GM23248 (cell line): ENCODE results near the gene GSDME. TPM values are rescaled to one million over a fixed set of nuclear protein-coding genes. Genes with fewer than 3 reads are reported as not detected.
A peak's percentile ranks its signal among the peaks of the same experiment; 100 is the strongest.
"Not testable (repeated sequence)": the region's sequence is repeated elsewhere in the genome, so short reads cannot be mapped to it uniquely, and the experiment has no call there.

Experiments used
- DNase-seq: peaks from one replicate; pipeline ENCODE4 v3.0.0-alpha.2; 2015
- H2AFZ ChIP-seq: fragments of 200-600 bp; sonication (generic); 2 replicates; pipeline ENCODE4 v1.6.1; 2016; ENCODE audit warnings: antibody characterized with exemption
- H3F3A ChIP-seq: fragments of 200-600 bp; sonication (generic); 2 replicates; pipeline ENCODE4 v1.6.1; 2016; ENCODE audit warnings: mild to moderate bottlenecking, antibody characterized with exemption, mixed run types; ENCODE audit not compliant: insufficient read depth
- H3K27ac ChIP-seq: fragments of 200-600 bp; sonication (generic); 2 replicates; pipeline ENCODE4 v1.5.1; 2016; ENCODE audit warnings: mild to moderate bottlenecking
- H3K27me3 ChIP-seq: fragments of 200-600 bp; sonication (generic); replicated peaks from 2 replicates; pipeline ENCODE4 v1.6.1; 2016; ENCODE audit warnings: mild to moderate bottlenecking; ENCODE audit not compliant: insufficient read depth
- H3K36me3 ChIP-seq: fragments of 200-600 bp; sonication (generic); 2 replicates; pipeline ENCODE4 v1.6.1; 2016; ENCODE audit warnings: low read depth, mild to moderate bottlenecking
- H3K4me1 ChIP-seq: fragments of 200-600 bp; sonication (generic); 2 replicates; pipeline ENCODE4 v1.6.1; 2016; ENCODE audit warnings: mild to moderate bottlenecking; ENCODE audit not compliant: insufficient read depth
- H3K4me2 ChIP-seq: fragments of 200-600 bp; sonication (generic); one replicate; pipeline ENCODE4 v1.6.1; 2016; ENCODE audit warnings: mild to moderate bottlenecking; ENCODE audit not compliant: unreplicated experiment
- H3K4me3 ChIP-seq: fragments of 200-600 bp; sonication (generic); 2 replicates; pipeline ENCODE4 v1.5.1; 2016; ENCODE audit warnings: mild to moderate bottlenecking
- H3K79me2 ChIP-seq: fragments of 200-600 bp; sonication (generic); 2 replicates; pipeline ENCODE4 v1.6.1; 2016; ENCODE audit warnings: mild to moderate bottlenecking; ENCODE audit not compliant: insufficient read depth
- H3K9ac ChIP-seq: fragments of 200-600 bp; sonication (generic); 2 replicates; pipeline ENCODE4 v1.6.1; 2016; ENCODE audit warnings: mild to moderate bottlenecking
- H3K9me2 ChIP-seq: fragments of 200-600 bp; sonication (generic); 2 replicates; pipeline ENCODE4 v1.6.1; 2016; ENCODE audit warnings: mixed run types, mild to moderate bottlenecking, moderate library complexity; ENCODE audit not compliant: insufficient read depth
- H3K9me3 ChIP-seq: fragments of 200-600 bp; sonication (generic); one replicate; pipeline ENCODE4 v1.6.1; 2017; ENCODE audit warnings: low read depth
- H4K20me1 ChIP-seq: fragments of 200-600 bp; sonication (generic); 2 replicates; pipeline ENCODE4 v1.6.0; 2016; ENCODE audit not compliant: insufficient read depth
- EZH2 ChIP-seq: fragments of 200-600 bp; sonication (generic); IDR thresholded peaks from 2 replicates; pipeline ENCODE4 v1.6.1; 2018; ENCODE audit warnings: antibody characterized with exemption, mild to moderate bottlenecking; ENCODE audit not compliant: insufficient read depth, poor library complexity, severe bottlenecking
- EZH2phosphoT487 ChIP-seq: fragments of 200-600 bp; sonication (generic); IDR thresholded peaks from 2 replicates; pipeline ENCODE4 v1.6.1; 2018; ENCODE audit warnings: antibody characterized with exemption, moderate library complexity, mild to moderate bottlenecking, low read depth; ENCODE audit not compliant: insufficient read depth
- WGBS, 2 experiments: methylation state at CpG; one replicate each; pipeline ENCODE4 v1.1.6; 2015 to 2017; ENCODE audit warnings: low lambda C conversion rate in 2 of 2, low coverage in 1 of 2; ENCODE audit errors: missing lambda C conversion rate in 2 of 2; 5-methylcytosine and 5-hydroxymethylcytosine counted together
- in situ Hi-C: fragments of 300-500 bp; cut with MboI; formaldehyde crosslinking; loops from 2 replicates; pipeline ENCODE4 v1.15.0; 2020
- polyA plus RNA-seq: library from polyadenylated mRNA; unstranded; fragments of >200 nt; fragmentation: Nextera tagmentation; extraction: Ambion mirVana; gene quantifications from 2 replicates; pipeline ENCODE4 v1.2.1, GENCODE V29; 2016
- total RNA-seq: library from RNA; depleted of rRNA; stranded (reverse); fragments of >200 nt; shearing (Covaris generic); gene quantifications from 2 replicates; pipeline ENCODE4 v1.2.3, GENCODE V29; 2014

Gene GSDME
- total and polyA plus RNA-seq, 2 experiments from 2014 or later: 39.4 to 49.4 TPM

DNA sequence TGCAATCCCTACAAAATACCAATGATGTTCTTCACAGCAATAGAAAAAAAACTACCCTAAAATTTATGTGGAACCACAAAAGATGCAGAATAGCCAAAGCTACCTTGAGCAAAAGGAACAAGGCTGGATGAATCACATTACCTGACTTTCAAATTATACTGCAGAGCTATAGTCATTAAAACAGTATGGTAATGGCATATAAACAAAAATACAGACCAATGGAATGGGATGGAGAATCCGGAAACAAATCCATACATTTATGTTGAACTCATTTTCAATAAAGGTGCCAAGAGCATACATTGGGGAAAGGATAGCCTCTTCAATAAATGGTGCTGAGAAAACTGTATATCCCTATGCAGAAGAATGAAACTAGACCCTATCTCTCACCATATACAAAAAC, 18.7 kb downstream of the GSDME start:
- H3K4me1 ChIP-seq: peaks cover 34% of the 10 kb centered on the region
- in situ Hi-C loops: no loop called here
- H3K27ac ChIP-seq: no peak overlapping the region
- H3K9ac ChIP-seq: no peak overlapping the region
- DNase-seq: no peak
- peaks cover 38% of the 10 kb centered on the region for H3F3A ChIP-seq
- WGBS, 2 experiments: 95% methylated on average over 1 of the region's 1 CpG
- no peak overlapping the region for H3K4me3 ChIP-seq
- H4K20me1 ChIP-seq: no peaks in the 10 kb centered on the region
- TF ChIP-seq EZH2phosphoT487 (no peak), EZH2 (no peak)
- H3K4me2 ChIP-seq: no peak overlapping the region
- no peak overlapping the region for H2AFZ ChIP-seq
- peaks cover 24% of the 10 kb centered on the region for H3K79me2 ChIP-seq
- no peaks in the 10 kb centered on the region for H3K9me3 ChIP-seq
- no peaks in the 10 kb centered on the region for H3K27me3 ChIP-seq
- H3K36me3 ChIP-seq: peaks cover 8% of the 10 kb centered on the region; the same call in 1 of the 2 replicates
- H3K9me2 ChIP-seq: no peaks in the 10 kb centered on the region

DNA sequence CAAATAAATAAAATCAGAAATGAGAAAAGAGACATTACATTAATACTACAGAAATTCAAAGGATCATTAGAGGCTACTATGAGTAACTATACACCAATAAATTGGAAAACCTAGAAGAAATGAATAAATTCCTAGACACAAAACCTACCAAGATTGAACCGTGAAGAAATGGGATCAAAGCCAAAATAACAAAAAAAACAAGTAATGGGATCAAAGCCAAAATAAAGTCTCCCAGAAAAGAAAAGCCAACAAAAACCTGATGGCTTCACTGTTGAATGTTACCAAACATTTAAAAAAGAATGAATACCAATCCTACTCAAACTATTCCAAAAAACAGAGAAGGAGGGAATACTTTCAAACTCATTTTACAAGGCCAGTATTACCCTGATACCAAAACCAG, 20.0 kb downstream of the GSDME start:
- no peaks in the 10 kb centered on the region for H3K9me3 ChIP-seq
- H3K4me1 ChIP-seq: peaks cover 39% of the 10 kb centered on the region
- H3K9me2 ChIP-seq: no peaks in the 10 kb centered on the region
- H3K36me3 ChIP-seq: peaks cover 8% of the 10 kb centered on the region; the same call in 1 of the 2 replicates
- H3K79me2 ChIP-seq: peaks cover 27% of the 10 kb centered on the region
- peaks cover 31% of the 10 kb centered on the region for H3F3A ChIP-seq
- H4K20me1 ChIP-seq: no peaks in the 10 kb centered on the region
- H3K4me3 ChIP-seq: no peak overlapping the region
- H3K4me2 ChIP-seq: no peak overlapping the region
- no peak overlapping the region for H3K27ac ChIP-seq
- H3K27me3 ChIP-seq: no peaks in the 10 kb centered on the region
- in situ Hi-C loops: no loop called here
- no peak for TF ChIP-seq EZH2
- TF ChIP-seq EZH2phosphoT487: no peak
- 80 to 88% methylated on average over 1 of the region's 1 CpG for WGBS, 2 experiments
- no peak for DNase-seq
- H3K9ac ChIP-seq: no peak overlapping the region
- no peak overlapping the region for H2AFZ ChIP-seq

DNA sequence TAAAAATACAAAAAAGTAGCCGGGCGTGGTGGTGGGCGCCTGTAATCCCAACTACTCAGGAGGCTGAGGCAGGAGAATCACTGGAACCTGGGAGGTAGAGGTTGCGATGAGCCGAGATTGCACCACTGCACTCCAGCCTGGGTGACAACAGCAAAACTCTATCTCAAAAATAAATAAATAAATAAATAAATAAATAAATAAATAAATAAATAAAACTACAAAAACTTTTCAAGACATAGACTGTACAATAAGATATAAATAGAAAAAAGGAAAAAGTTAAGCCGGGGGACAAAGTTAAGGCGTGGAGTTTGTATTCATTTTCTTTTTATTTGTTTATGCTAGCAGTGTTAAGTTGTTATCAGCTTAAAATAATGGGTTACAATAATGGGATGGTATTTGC, 21.7 kb downstream of the GSDME start:
- DNase-seq, H3K9ac ChIP-seq, H2AFZ ChIP-seq, H3K4me3 ChIP-seq, in situ Hi-C loops, H3K27ac ChIP-seq, H3K27me3 ChIP-seq, H3K4me2 ChIP-seq, H3K9me2 ChIP-seq, H3K36me3 ChIP-seq, H3K9me3 ChIP-seq, H4K20me1 ChIP-seq: not testable (repeated sequence)
- Histone ChIP-seq H3K4me1 (peaks cover 26% of the 10 kb centered on the region), H3K79me2 (peaks cover 32% of the 10 kb centered on the region), H3F3A (peaks cover 21% of the 10 kb centered on the region)
- WGBS, 2 experiments: 80 to 87% methylated on average over 7 of the region's 7 CpGs

DNA sequence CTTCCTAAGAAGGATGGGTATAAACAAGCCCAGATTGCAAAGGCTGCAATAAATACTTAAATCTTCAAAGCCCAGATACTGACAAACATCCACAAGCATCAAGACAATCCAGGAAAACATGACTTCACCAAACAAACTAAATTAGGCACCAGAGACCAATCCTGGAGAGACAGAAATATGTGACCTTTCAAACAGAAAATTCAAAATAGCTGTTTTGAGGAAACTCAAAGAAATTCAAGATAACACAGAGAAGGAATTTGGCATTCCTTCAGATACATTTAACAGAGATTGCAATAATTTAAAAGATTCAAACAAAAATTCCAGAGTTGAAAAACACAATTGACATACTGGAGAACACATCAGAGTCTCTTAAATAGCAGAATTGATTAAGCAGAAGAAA, 23.0 kb downstream of the GSDME start:
- Histone ChIP-seq H3K9me3 (no peaks in the 10 kb centered on the region), H3K27ac (peak overlapping the region; percentile 81), H3K4me3 (no peak overlapping the region), H3K9ac (peak overlapping the region; percentile 60), H3K36me3 (peaks cover 8% of the 10 kb centered on the region; the same call in 1 of the 2 replicates), H4K20me1 (no peaks in the 10 kb centered on the region), H3K4me2 (no peak overlapping the region), H3K9me2 (no peaks in the 10 kb centered on the region), H3K79me2 (peaks cover 32% of the 10 kb centered on the region), H3K4me1 (peaks cover 26% of the 10 kb centered on the region), H3K27me3 (no peaks in the 10 kb centered on the region), H3F3A (peaks cover 21% of the 10 kb centered on the region), H2AFZ (no peak overlapping the region)
- in situ Hi-C loops: no loop called here
- no peak for DNase-seq
- TF ChIP-seq EZH2phosphoT487 (no peak), EZH2 (no peak)

DNA sequence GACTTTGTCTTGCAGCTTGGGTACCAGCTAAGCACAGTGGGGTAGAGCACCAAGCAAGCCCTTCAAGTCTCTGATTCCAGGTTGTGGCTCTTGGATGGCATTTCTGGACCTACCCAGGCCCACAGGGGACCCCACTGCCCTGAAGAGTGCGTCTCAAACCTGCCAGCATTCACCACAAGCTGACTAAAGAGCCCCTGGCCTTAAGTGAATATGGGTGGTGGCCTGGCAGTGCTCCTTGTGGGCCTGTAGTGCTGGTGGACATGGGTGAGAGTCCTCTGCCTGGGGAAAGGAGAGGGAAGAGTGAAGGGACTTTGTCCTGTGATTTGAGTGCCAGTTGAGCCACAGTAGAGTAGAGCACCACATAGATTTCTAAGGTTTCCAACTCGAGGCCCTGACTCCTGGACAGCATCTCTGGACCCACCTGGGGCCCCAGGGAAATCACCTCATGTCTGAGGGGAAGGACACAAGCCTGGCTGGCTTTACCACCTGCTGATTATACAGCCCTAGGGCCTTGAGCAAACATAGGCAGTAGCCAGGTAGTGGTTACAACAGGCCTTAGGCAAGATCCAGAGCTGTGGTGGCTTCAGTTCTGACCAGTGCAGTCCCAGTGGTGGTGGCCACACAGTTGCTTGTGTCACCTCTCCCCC, 23.7 kb downstream of the GSDME start:
- H3K9me3 ChIP-seq: no peaks in the 10 kb centered on the region
- peak overlapping the region; percentile 81 for H3K27ac ChIP-seq
- H3K4me1 ChIP-seq: peaks cover 33% of the 10 kb centered on the region
- in situ Hi-C loops: no loop called here
- no peaks in the 10 kb centered on the region for H3K27me3 ChIP-seq
- peaks cover 21% of the 10 kb centered on the region for H3F3A ChIP-seq
- no peak overlapping the region for H3K4me3 ChIP-seq
- peaks cover 5% of the 10 kb centered on the region; the same call in 1 of the 2 replicates for H3K36me3 ChIP-seq
- H2AFZ ChIP-seq: no peak overlapping the region
- H3K9me2 ChIP-seq: no peaks in the 10 kb centered on the region
- H3K9ac ChIP-seq: peak overlapping the region; percentile 60
- DNase-seq: no peak
- 92 to 100% methylated on average over 2 of the region's 2 CpGs for WGBS, 2 experiments
- peaks cover 30% of the 10 kb centered on the region for H3K79me2 ChIP-seq
- TF ChIP-seq EZH2 (no peak), EZH2phosphoT487 (no peak)
- H3K4me2 ChIP-seq: no peak overlapping the region
- H4K20me1 ChIP-seq: no peaks in the 10 kb centered on the region
